ENCODE measurements around the gene SGK2. TPM values are rescaled to one million over a fixed set of nuclear protein-coding genes. Genes with fewer than 3 reads are reported as not detected.
A peak's percentile ranks its signal among the peaks of the same experiment; 100 is the strongest.

Gene SGK2
- total and polyA plus RNA-seq, 2 of the 13 experiments (the other 11 are each of a cell fraction or from before 2014, with no cell fraction given) = 6.2 to 29.4 TPM

- TF ChIP-seq ZNF30 (CRISPR knock-in tag; IDR thresholded peaks at IDR 0.05) (no peak), DNMT1 (CRISPR knock-in tag; IDR thresholded peaks at IDR 0.05) (0 out of 2 replicates have a peak, but pooled peaks have one; percentile 37), ZNF567 (CRISPR knock-in tag; IDR thresholded peaks at IDR 0.05; ENCODE audit: borderline replicate concordance) (0 out of 2 replicates have a peak, but pooled peaks have one; percentile 73), ELF3 (CRISPR knock-in tag; IDR thresholded peaks at IDR 0.05) (peak; percentile 89), ZNF446 (CRISPR knock-in tag; IDR thresholded peaks at IDR 0.05) (no peak), KAT8 (CRISPR knock-in tag; IDR thresholded peaks at IDR 0.05) (peak; percentile 81), ZSCAN30 (CRISPR knock-in tag; IDR thresholded peaks at IDR 0.05) (no peak), HMG20A (CRISPR knock-in tag; IDR thresholded peaks at IDR 0.05; ENCODE audit: borderline replicate concordance) (peak; percentile 51; the same call in 1 of the 2 replicates), SOX13 (IDR thresholded peaks at IDR 0.05) (peak; percentile 67; the same call in 1 of the 2 replicates), SOX13 (CRISPR knock-in tag; conservative IDR thresholded peaks at IDR 0.05 in 1 of 2, IDR thresholded peaks at IDR 0.05 in 1 of 2) (peak in 1 of 2 experiments; percentile 84; a peak in 2 of 4 replicates), E2F2 (CRISPR knock-in tag; IDR thresholded peaks at IDR 0.05; ENCODE audit: borderline replicate concordance) (no peak), ZSCAN9 (CRISPR knock-in tag; IDR thresholded peaks at IDR 0.05; ENCODE audit: borderline replicate concordance) (peak; percentile 94), ZNF772 (CRISPR knock-in tag; IDR thresholded peaks at IDR 0.05) (peak; percentile 96), ZGPAT (CRISPR knock-in tag; IDR thresholded peaks at IDR 0.05) (peak; percentile 82), ETV5 (CRISPR knock-in tag; IDR thresholded peaks at IDR 0.05; ENCODE audit: borderline replicate concordance) (peak; percentile 62), HNRNPK (IDR thresholded peaks at IDR 0.05; ENCODE audit: low read depth, low read length, poor library complexity, severe bottlenecking) (no peak), SRSF4 (IDR thresholded peaks at IDR 0.05; ENCODE audit: low read depth, low read length, poor library complexity, severe bottlenecking) (no peak), FOXC1 (CRISPR knock-in tag; IDR thresholded peaks at IDR 0.05; ENCODE audit: borderline replicate concordance) (peak; percentile 87; the same call in 1 of the 2 replicates), ZEB1 (IDR thresholded peaks at IDR 0.05; ENCODE audit: insufficient replicate concordance, low read depth) (peak; percentile 82), DRAP1 (CRISPR knock-in tag; IDR thresholded peaks at IDR 0.05) (peak; percentile 77)
- TF ChIP-seq, protein P1, sequence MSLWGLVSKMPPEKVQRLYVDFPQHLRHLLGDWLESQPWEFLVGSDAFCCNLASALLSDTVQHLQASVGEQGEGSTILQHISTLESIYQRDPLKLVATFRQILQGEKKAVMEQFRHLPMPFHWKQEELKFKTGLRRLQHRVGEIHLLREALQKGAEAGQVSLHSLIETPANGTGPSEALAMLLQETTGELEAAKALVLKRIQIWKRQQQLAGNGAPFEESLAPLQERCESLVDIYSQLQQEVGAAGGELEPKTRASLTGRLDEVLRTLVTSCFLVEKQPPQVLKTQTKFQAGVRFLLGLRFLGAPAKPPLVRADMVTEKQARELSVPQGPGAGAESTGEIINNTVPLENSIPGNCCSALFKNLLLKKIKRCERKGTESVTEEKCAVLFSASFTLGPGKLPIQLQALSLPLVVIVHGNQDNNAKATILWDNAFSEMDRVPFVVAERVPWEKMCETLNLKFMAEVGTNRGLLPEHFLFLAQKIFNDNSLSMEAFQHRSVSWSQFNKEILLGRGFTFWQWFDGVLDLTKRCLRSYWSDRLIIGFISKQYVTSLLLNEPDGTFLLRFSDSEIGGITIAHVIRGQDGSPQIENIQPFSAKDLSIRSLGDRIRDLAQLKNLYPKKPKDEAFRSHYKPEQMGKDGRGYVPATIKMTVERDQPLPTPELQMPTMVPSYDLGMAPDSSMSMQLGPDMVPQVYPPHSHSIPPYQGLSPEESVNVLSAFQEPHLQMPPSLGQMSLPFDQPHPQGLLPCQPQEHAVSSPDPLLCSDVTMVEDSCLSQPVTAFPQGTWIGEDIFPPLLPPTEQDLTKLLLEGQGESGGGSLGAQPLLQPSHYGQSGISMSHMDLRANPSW (CRISPR knock-in tag; IDR thresholded peaks at IDR 0.05; ENCODE audit: borderline replicate concordance) = peak; percentile 91
- TF ChIP-seq, protein P2, sequence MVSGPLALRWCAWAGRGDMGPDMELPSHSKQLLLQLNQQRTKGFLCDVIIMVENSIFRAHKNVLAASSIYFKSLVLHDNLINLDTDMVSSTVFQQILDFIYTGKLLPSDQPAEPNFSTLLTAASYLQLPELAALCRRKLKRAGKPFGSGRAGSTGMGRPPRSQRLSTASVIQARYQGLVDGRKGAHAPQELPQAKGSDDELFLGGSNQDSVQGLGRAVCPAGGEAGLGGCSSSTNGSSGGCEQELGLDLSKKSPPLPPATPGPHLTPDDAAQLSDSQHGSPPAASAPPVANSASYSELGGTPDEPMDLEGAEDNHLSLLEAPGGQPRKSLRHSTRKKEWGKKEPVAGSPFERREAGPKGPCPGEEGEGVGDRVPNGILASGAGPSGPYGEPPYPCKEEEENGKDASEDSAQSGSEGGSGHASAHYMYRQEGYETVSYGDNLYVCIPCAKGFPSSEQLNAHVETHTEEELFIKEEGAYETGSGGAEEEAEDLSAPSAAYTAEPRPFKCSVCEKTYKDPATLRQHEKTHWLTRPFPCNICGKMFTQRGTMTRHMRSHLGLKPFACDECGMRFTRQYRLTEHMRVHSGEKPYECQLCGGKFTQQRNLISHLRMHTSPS (CRISPR knock-in tag; IDR thresholded peaks at IDR 0.05; ENCODE audit: low read depth) = peak; percentile 90; the same call in 1 of the 2 replicates
These were observed 28.3 kb upstream of the SGK2 start (continued) for GRCh38 chr20:43530321-43531090.

Measured in HepG2 (cell line).